SW 1271 (cell line): ENCODE data around the gene ADAD2.

Experiments
- DNase-seq, 2 experiments: peaks; one replicate each; lab custom pipeline; 2025; lab: John Stamatoyannopoulos, UW

Gene ADAD2

DNA sequence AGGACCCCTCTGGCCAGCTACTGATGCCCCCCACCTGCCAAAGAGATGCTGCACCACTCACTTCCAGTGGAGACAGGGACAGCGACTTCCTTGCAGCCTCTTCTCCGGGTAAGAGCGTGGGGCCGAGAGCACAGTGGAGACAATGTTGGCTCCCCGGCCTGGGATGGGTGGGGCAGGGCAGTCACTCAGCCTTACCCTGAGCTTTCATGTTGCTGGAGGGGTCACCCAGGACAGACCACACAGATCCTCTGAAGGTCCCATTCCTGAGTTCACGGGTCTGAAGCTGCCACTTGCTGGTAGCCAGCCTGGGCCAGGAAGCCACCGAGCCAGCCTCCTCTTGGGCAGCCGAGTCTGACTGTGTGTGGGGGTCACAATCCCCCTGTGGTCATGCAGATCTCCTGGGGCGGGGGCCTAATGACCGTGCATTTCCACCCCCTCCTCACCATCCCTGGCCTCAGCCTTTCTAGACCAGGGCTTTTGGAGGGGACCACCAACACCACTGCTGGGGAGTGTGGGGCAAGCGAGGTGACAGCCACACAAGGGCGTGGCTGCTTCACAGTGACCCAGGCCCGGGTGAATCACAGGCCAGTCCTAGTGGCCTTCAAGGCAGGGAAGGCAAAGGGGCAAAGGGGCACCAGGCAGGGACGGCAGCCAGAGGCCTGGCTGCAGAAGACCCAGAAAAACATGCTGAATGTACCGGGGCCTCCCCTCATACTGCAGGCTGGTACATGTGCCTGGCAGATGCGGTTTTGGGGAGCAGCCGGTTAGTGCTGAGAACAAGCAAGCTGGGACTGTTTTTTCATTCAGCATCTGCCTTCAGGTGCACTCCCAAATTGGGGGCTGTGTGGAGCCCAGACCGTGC lies 14.5 kb upstream of the ADAD2 start:
- no peak for DNase-seq

DNA sequence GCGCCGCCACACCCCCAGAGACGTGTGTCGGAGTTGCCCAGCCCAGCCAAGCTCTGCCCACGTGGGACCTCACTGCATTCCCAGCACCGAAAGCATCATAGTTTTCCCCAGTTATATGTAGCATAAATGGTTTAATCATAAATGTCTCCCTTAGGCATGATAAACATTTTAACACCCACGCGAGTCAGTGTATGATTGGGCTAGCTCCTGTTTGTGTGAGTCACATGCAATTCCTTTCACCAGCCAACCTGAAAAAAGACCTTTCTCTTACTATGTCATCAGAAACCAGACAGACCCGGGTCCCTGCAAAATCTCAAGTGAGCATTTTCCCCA lies 13.2 kb upstream of the ADAD2 start:
- DNase-seq, result no peak

DNA sequence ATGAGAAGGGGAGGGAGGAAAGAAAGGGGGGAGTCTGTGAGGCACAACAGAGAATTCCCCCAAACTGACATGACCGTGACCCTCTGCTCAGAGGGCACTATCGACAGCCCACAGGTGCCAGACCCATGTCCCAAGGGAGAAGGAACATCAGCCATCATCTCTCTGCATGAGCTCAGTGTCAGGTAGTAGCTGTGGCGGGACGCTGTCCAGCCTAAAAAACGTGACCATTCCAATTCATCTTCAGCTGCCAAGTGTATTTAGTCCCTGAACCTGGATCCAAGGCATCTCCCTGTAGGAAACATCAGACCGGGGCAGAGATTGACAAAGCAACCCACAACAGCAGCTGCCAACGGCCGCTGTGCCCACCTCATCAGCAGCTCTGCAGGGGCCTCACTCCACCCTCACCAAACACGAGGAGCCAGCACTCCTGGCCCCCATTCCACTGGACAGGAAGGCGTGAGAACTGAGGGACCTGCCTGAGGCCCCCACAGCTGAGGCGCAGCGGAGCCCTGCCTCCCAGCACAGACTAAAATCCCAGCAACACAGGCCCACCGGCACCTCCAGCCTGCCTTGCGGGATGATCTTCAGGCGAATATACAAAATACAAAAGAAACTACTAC lies 12.7 kb upstream of the ADAD2 start:
- no peak for DNase-seq

DNA sequence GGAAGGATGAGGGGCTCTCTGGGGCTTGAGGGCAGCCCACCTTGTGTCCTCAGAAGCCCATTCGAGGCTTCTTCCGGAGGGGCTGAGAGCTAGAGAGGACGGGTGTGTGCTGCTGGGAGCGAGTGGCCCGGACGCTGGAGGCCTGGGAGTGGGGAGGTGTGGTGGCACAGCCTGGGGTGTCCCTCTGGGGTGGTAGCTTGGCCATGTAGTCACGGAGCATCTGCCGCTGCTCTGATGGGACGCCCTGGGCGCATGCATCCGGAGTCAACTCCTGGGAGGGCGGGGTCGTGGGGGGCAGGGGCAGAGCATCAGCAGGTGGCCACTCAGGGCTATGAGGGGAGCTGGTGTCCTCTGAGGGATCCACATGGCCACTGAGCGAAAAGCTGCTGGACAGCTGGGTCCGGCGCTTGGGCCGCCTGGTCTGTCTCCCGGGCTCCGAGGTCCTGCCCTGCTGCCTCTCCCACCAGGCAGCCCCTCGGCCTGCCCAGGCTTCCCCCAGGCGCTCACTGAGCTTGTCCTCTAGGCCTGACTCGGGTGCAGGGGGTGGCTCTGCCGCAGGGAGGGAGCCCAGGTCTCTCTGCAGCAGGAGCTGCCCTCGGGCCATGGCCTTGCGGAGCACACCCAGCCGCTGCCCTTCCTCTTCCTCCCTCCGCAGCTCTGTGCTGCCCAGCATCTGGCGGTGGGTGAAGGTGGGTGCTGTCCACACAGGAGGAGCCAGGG lies 11.9 kb upstream of the ADAD2 start:
- no peak for DNase-seq

DNA sequence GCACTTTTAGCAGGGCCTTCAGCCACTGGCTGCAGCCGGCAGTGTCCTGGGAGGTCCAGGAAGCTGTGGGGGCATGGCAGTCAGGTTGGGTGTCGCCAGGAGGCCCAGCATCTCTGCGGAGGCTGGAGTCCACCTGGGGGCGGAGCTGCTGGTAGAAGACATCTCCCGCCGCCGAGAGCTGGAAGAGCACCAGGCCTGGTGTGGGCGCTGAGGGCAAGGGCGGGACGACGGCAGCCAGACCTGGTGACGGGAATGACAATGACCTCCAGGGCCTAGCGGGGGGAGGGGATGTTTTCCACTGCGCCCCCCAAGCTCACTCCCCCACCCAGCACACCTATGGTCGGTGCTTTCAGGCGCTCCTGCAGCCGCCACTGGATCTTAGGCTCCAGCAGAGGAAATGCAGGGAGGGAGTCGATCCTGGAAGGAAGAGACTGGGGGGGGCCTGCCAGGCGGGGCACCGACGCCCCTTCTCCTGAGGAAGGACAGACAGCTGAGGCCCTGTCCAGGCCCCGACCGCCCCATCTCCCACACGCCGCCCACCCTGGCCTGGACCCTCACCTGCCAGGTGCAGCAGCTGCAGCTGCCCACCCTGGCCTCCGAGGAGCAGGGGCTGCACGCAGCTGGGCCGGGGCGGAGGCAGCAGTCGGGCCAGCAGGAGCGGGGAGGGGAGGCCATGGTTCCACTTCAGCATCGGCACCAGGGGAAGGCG lies 11.2 kb upstream of the ADAD2 start:
- no peak for DNase-seq

DNA sequence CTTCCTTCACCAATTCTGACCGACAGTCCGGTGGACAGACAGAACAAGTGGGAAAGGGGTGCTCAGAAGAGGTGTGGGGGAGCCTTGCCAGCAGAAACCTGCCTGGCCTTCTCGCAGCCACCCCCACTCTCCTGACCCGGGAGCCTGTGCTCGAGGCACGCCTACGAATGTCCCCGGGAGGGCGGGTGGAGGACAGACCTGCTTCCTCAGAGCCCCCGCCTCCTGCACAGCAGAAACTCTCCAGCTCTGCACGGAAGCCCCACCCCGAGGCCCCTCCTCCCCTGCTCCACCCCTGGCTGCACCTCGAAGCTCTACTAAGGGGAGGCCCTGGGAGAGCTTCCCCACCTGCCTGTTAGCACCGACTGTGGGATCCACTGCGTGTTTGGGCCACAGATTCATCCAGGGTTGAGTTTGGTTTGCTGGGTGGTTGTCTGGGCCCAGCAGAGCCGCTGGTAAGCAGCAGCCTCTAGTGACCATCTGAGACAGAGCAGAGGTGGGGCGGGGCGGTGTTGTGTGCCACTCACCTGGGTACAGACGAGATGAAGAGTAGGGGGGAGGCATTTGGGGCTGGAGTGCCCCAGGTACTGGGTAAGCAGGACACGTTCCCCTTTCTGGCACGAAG lies 10.3 kb upstream of the ADAD2 start:
- DNase-seq, result no peak

DNA sequence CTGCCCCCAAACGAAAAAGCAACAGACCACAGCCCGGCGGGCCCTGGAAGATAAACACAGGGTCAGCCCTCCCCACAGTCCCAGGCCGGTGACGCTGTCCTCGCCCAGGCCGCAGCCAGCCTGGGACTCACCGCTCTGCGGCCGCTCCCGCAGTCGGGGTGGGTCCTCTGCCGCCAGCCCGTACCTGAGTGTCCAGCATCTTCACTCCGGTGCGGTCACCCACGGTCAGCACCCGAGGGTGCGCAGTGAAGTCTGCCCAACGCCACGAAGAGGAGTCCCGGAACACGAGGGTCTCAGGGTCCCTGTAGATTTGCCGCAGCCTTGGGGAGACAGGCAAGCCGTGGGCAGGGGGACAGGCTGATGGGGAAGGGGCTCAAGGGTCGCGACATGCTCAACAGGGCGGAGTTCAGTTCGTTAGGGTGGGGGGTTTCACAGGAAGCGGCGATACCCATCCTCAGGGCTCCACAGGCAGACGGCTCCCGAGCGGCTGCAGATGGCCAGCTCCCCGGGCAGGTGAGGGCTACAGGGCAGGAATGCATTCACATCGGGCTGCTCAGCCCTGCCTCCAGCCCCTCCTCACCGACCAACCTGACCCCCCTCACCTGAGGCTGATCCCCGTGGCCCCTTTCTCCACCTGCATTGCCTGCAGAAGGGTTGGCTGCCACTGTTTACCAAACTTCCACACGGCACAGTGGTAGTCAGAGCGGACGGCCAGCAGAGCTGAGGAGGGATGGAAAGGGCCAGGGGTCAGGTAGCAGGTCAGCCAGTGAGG lies 9.6 kb upstream of the ADAD2 start:
- no peak for DNase-seq

DNA sequence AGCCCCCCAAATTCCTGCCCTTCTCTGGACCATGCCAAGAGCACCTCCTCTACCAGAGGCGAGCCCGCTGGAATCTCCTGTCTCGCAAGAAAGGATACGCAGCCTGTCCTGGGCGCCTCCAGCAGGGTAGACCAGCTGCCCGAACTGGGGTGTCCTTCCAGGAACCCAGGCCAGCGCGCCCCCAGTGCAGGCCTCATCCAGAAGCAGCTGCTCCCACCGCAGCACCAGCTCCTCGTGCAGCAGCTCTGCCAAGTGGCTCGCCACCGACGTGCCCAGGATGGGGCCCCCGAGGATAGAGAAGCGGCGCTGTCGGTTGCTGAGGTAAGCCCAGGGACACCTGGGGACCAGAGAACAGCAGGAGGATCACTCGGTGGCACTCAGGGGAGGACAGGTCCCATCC lies 8.9 kb upstream of the ADAD2 start:
- DNase-seq, result no peak

DNA sequence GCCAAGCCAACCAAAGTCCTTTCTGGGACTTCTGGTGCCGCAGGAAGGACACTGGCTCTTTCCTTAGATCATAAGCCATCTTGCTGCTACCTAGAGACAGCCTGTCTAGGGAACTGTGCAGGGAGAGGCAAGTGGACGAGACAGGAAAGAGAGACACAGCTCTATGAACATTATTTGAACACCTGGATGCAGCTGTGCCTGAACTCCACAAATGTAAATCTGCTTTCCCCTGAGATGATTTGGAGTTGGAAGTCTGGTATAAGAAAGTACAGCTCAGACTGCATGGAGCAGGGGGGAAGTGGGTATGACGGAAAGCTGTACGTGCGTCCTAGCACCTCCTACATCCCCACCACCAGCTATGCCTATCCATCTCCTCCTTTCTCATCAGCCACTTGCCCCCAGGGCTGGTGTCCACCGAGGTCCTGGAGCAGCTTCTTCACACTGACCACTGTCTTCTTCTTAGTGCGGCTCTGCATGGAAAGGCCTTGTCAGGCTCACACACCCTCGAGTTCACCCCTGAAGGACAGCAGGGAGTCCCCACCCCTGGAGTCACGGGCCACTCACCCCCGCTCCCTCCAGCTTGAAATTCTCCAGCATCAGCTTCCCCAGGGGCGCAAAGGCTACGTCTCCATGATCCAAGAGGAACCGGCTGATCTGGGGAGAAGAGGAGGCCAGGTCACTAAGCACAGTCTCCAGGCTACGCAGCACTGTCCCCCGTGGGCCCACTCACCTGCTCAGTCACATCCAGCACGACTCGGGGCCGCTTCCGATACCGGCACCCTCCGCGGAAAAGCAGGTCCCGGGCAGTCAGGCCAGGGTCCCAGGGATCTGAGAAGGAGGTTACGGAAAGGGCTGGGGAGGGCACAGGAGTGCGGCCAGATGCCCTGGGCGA lies 8.0 kb upstream of the ADAD2 start:
- DNase-seq, result no peak

DNA sequence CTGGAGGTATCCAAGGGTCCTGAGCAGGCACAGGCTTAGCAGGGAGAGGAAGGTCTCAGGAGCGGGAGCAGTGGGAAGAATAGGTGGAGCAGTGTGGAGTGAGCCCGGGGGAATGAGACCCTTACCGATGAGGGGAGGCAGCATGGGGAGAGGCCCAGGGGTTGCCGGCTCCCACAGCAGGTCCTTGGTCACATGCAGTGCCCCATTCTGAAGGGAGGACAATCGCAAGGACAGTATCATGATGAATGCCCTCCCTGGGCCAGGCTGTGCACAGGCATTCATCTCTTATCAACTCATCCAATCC lies 7.4 kb upstream of the ADAD2 start:
- DNase-seq, result no peak

DNA sequence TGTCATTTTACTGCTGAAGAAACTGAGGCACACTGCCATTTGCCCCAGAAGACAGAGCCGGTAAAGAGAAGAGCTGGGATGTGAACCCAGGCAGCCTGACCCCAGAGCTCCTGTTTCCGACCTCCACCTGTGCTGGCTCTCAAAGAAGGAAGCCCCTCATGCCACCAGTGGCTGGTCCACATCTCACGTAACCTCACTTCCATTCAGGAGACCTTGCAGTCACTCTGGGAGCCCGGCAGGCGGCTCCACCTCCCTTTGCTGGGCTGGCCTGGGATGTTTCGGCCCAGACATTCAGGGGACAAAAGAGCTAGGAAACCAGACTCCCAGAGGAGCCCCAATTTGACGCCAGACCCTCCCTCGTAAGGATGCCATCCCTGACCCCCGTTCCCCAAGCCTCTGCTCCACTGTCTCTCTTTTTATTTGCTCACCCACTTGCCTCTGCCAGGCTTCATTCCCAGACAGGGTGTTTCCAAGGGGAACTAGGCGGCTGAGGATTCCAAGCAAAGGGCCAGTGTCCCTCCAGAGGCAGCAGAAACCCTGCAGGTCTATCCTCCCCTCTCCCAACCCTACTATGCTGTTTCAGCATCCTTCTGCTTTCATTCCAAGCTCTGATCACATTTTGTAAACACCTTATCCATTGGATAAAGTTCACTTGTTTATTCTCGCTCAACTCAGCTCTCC lies 6.9 kb upstream of the ADAD2 start:
- no peak for DNase-seq

DNA sequence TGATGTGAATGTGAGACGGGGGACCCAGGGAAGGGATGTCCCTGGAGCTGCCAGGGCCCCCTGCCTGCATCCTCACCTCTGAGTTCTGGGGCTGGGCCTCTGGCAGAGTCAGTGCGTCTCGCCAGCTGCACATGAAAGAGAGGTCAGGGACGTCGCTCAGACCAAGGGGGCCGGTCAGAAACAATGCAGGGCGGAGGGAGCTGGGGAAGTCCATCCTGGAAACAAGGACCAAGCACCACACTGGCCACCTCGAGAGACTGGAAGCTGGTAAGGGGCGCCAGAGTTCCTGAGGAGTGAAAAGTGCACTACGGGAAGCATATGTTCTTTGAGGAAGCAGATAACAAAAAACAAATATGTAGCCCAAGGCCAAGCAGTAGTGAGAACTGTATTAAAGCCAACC lies 6.2 kb upstream of the ADAD2 start:
- no peak for DNase-seq

DNA sequence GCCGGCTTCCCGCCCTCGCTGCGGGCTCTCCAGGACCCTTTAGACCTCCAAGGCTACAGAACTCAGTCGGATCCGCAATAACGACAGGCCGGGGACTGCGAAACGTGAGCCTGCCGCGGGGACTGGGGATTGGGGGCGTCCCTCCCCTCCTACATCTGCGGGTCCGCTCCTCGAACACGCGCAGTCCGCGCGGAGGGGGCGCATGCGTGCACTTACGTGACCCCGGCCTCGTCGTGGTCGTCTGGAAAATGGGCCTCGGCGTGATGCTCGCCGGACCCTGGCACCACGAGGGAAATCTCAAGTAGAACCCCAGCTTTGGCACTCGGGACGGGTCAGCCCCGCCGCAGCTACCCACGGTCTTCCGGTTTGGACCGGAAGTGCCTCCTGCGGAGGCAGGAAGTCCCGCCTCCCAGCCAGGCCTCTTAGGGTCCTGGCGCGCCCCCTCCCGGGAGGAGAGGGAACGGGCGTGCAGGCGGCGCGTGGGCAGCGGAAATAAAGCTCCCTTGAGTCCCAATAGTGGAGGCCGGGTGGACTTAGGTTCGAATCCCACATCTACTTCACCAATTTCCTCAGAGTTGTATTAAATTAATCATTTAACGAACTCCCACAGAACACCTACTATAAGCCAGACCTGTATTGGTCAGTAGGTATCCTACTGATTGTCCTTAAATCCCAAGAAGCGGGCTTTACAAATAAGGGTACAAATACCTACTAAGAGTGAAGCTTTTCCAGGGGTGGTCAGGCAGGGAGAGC lies 4.1 kb upstream of the ADAD2 start, which contains the start of gene TAF1C:
Gene TAF1C, minus strand, starts transcription at position 373 of the 753 bp plus-strand sequence. CDS start 2,069 bp downstream, outside the sequence.
- peak; percentile 71 to 81 for DNase-seq

DNA sequence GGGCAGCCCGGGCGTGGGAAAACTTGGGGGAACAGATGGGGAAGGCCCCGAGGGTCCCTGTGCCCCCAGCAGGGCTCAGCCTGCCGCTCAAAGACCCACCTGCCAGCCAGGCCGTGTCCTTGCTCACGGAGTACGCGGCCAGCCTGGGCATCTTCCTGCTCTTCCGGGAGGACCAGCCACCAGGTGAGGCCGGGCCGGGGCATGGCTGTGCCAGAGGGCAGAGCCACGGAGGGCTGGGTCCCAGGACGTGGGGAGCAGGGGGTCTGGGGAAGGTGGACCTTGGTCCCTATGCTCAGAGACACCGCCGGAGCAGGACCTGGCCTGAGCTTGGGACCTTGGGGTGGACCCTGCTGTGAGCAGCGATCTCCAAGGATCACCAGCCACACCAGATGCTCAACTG lies 509 bp downstream of the ADAD2 start:
- no peak for DNase-seq

DNA sequence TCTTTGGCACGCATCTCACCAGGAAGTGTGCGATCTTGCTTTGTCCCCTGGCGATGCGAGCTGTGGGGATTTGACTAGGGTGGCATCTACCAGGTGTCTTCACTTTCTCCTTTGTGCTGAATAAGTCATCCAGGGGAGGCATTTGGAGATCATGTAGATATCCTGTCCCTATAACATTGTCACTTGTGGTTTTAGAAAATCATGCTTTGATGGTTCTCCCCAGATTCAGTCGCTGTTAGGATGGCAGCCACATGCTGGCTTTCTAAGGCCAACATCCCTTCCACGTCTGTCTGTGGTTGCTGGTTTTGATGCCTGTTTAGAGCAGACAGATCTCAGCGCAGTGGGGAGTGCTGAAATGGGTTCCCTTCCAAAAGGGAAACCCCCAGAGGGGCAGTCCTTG lies 2.5 kb downstream of the ADAD2 start:
- DNase-seq, result no peak

DNA sequence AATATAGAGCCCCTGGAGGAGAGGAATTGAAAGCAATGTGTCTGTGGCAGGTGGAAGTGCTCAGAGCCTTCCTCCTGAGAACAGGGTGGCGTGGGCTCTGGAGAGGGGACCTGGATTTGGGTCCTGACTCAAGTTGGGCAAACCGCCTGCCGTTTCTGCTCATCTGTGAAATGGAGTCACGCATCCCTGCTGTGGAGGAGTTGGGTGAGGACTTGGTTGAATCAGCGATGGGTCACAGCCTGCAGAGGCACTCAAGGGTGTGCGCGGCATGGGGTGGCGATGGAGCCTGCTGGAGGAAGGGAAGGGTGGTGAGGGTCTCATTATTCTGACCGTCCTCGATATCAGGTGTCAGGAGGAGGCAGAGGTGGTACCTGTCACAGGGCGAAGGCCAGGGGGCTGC lies 3.1 kb downstream of the ADAD2 start:
- DNase-seq, result no peak

DNA sequence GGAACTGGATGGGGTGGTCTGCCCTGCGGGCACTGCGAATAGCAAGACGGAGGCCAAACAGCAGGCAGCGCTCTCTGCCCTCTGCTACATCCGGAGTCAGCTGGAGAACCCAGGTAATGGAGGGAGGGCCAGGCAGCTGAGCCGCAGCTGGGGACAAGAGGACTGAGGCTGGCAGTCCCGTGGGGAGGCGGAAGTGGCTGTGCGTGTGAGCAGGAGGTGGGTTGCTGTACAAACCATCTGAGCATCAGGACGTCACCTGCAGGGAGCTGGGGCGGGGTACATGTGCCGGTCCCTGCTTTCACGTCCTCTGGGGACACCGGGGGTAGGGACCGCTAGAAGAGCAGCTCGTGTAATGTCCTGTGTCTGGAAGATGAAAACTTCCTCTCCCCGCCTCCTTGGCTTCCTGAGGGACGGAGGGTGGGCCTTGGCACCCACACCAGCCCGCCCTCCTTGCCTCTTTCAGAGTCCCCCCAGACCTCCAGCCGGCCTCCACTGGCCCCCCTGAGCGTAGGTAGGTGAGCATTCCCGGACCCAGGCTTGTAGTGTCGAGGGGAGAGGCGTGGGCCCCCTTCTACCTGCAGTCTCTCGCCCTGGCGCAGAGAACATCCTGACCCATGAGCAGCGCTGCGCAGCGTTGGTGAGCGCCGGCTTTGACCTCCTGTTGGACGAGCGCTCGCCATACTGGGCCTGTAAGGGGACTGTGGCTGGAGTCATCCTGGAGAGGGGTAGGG lies 3.7 kb downstream of the ADAD2 start:
- no peak for DNase-seq
